Stimulated activated CD4-positive, alpha-beta T cell treated with anti-CD3 and anti-CD28 coated beads, Interleukin-2, amount 100 ng/mL, for 24 hours (primary cell): Measurements from ENCODE around the gene ITM2C.

ENCODE experiments used
- DNase-seq, 2 donors: peaks; one replicate each; pipeline ENCODE4 v3.0.0-alpha.2; 2020

The ITM2C gene

DNA sequence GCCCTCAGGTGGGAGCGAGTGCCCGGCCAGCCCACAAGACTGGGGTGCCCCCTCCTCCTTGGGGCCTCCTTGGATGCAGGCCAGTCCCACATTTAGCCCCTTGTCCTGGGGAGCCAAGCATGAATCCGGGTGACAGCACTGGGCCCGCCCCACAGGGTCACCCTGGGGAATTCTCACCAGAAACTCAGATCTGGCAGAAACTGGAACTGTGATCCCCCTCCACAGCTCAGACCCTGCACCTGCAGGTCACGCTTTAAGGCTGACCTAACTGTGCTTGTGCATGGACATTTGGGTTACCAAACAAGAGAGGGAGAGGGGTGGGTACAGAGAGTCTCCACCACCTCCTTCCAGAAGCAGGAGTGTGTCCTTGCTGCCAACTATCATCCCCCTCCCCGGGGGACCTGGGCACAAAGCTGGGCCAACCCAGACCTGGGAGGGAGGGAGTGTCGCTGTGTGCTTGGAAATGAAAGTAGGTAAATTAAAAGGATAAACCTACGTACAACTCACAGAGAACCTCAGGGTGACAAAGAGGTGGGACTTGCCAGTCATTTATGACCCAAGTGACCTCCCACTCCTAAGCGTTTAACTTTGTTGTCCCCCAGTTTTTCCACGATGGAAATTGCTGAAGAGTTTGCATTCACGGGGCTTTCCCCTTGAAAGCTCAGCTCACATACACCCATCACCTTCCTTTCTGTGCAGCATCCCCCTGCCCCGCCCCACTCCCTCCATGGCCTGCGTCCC is 9.1 kb downstream of the ITM2C start:
- no peak for DNase-seq

DNA sequence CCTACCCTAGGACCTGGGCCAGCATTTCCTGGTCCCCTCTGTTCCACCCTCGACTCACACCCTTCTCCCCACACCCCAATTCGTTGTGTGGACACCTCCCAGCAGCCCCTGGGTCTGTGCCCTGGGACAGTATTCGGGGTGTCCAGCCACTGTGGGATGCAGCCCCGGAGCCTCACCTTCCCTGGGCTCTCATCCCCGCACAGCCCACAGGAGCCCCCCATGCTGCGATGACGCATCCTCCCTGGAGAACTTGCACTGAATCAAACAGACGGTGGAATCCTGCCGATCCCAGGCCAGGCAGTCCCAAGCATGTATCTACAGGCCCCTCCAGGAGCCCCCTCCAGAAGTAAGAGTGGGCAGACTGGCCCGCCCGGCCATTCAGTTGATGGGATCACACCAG is 9.7 kb downstream of the ITM2C start:
- no peak for DNase-seq

DNA sequence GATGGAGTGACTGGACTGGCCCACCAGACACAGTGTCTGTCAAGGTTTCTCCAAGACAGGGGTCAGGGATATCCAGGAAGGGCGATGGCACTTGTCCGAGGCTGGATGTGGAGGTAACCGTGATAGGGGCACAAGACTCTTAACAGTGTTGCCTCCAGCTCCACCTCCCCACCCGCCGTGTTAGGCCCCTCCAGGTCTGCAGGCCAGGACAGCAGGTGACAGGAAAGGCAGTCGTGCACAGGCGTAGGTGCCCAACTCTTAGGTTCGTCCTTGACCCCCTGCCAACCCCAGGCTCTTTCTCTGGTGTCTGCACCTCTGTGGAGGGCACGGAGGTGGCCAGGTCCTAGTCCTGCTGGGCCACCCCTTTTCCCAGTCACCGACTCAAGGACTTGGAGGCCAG is 10.1 kb downstream of the ITM2C start:
- no peak for DNase-seq

DNA sequence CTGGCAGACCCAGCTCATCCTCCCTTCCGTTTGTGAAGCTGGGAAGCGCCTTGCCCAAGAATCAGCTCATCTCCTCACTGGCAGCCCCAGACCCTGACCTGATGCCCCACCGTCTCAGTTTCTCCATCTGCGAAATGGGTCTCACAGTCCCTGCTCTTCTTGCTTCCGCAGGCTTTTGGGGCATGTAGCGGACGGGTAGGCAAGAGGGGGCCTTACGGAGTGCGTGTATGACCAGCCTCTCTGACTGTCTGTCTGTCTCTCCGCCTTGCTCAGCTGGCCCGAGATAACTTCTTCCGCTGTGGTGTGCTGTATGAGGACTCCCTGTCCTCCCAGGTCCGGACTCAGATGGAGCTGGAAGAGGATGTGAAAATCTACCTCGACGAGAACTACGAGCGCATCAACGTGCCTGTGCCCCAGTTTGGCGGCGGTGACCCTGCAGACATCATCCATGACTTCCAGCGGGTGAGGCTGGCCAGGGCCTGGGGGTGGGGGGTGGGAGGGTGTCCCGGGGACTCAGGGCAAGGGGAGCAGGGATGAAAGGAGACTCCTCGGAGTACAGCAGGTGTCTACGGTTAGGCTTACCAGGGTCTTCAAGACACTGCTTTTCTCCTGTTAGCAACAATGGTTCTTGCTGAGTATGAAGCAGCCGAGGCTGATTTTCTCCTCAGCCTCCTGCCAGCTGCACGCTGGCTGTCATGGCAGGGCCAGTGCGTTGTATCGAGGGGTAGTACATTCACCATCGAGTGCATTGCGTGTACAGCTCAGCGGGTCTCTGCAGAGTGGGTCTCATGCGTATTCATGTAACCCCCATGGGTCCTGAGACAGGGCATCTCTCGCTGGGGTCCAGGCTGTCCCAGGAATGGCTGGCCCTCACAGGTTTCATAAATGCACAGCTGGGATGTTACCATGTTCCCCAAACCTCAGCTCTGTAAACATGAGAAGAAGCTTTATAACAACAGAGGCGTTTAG is 10.9 kb downstream of the ITM2C start:
- no peak for DNase-seq

DNA sequence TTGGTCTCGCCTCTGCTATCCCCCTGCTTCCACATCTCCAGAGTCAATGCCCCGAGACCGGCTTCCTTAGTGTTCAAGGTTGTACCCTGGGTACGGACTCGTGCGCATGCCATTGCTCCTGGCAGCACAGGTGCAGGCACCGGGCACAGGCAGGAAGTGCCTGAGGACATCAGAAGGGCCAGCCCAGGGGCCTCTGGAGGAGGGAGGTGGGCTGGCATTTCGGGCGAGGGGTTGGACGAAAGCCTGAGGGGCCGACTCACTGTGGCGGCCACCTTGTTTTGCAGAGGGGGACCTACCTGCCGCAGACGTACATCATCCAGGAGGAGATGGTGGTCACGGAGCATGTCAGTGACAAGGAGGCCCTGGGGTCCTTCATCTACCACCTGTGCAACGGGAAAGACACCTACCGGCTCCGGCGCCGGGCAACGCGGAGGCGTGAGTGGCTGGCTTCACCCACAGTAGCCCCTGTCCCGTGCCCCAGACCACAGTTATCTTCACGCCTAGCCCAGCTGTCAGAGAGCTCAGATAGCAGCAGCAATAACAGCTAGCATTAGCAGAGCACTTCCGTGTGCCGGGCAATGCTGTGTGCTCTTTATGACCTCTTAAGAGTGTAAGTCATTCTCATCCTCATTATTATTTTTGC is 12.5 kb downstream of the ITM2C start:
- DNase-seq: no peak

DNA sequence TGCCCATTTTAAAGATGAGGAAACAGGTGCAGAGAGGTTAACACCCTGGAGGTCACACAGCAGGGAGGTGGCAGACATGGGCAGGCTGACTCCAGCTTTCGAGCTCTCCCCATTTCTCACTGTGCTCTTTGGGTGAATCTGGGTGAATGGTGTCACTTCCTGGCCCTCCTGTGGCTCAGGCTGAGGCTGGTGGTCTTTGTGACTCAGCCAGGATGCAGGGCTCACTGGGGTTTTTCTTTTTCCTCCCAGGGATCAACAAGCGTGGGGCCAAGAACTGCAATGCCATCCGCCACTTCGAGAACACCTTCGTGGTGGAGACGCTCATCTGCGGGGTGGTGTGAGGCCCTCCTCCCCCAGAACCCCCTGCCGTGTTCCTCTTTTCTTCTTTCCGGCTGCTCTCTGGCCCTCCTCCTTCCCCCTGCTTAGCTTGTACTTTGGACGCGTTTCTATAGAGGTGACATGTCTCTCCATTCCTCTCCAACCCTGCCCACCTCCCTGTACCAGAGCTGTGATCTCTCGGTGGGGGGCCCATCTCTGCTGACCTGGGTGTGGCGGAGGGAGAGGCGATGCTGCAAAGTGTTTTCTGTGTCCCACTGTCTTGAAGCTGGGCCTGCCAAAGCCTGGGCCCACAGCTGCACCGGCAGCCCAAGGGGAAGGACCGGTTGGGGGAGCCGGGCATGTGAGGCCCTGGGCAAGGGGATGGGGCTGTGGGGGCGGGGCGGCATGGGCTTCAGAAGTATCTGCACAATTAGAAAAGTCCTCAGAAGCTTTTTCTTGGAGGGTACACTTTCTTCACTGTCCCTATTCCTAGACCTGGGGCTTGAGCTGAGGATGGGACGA is 13.2 kb downstream of the ITM2C start:
- DNase-seq: no peak

DNA sequence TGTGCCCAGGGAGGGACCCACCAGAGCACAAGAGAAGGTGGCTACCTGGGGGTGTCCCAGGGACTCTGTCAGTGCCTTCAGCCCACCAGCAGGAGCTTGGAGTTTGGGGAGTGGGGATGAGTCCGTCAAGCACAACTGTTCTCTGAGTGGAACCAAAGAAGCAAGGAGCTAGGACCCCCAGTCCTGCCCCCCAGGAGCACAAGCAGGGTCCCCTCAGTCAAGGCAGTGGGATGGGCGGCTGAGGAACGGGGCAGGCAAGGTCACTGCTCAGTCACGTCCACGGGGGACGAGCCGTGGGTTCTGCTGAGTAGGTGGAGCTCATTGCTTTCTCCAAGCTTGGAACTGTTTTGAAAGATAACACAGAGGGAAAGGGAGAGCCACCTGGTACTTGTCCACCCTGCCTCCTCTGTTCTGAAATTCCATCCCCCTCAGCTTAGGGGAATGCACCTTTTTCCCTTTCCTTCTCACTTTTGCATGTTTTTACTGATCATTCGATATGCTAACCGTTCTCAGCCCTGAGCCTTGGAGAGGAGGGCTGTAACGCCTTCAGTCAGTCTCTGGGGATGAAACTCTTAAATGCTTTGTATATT is 14.0 kb downstream of the ITM2C start:
- DNase-seq: no peak

DNA sequence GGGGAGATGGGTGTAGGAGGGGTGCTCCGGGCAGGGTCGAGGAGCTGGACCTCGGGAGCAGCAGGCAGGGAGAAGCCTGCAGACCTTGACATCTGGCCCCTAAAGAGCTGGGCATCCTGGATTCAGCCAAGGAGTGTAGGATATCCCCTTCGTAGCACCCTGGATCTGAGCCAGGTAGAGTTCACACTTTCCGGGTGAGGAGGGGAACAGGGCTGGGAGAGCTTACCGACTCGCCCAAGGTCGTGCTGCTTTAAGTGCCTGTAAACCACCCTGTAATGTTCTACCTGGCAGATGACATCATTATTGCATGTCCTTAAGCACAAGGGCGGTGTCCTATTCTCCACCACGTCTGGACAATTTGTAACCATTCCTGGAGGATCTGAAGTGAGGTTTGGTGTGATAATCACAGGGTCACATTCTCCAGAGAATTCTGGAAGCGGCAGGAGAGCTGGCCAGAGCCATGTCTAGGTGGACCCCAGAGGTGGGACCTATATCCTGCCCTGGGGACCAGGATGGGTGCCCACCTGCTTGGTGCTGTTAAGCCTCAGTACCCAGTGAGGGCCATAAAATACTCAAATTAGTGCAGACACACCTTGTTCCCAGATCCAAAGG is 14.6 kb downstream of the ITM2C start:
- no peak for DNase-seq

DNA sequence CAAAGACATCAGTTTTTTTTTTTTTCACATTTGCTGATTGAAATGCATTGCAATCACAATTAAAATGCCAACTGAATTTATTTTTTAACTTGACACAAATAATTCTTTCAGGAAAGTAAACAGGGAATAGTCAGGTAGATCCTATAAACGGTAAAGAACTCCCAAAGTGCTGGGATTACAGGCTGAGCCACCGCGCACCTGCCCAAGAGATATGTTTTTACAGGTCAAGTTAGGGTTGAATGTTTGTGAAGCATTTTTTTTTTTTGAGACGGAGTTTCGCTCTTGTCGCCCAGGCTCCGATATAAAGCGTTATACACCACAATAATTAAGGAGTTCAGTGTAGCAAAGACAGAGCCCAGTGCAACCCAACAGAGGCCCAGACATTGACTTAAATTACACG is 15.1 kb downstream of the ITM2C start:
- no peak for DNase-seq

DNA sequence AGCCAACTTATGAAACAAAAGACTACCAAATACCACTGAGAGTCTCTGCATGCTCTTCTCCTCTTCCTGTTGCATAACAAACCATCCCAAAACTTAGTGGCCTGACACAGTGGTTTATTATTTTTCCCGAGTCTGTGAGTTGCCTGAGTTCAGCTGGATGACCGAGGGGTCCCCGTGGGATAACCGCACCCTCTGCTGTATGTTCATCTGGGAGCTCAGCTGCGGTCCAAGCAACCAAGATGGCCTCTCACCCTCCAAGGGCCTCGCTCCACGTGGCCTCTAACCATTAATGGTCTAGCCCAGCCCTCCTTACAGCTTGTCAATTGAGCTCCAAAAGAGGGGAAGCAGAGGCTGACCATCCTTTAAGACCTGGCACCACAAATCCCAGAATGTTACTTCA is 17.1 kb downstream of the ITM2C start:
- no peak for DNase-seq

DNA sequence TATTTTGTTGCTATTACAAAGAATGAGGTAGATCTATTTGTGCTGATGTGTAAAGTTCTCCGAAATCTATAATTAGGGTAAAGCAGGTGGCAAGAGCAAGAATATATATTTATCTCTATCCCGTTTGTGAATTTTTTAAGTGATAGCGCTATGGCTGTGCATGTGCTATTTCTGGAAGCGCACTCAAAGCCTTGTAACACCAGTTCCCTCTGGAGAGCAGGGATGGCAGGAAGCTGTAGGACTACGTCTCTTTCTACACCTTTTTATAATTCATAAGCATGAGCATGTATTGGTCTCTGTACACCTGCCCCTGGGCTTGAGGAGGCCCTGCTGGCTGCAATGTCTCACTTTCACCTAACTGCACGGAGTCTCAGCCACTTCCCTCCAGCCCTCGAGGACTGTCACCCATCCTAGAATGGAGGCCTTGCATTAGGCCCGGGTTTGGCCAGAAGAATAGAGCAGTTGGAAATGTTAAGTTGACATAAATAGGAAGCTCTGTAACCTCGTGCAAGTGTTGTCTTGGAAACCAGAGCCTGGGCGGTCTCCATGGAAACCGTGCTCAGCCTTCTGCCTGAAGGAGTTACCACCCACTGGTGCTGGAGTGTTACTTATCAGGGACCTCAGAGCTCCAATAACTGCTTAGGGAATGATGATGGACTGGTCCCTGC is 20.9 kb downstream of the ITM2C start:
- DNase-seq: no peak

DNA sequence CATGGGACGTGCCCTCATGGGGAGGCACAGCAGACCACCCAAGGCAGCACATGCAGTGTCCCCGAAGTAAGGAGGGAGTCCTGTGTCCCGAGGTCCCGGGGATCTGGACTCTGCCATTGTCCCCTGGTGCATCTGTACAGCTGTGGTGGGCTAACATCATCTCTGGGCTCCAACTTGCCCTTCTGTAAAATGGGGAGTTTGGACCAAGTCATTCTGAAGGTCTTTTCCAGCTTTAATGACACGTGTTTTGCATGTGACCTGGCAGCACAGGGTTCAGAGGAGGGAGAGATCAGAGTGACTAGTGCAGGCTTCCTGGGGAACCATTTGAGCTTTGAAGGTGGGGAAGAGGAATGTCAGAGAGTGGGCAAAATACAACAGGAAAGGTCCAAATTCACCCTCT is 21.5 kb downstream of the ITM2C start:
- DNase-seq: no peak

DNA sequence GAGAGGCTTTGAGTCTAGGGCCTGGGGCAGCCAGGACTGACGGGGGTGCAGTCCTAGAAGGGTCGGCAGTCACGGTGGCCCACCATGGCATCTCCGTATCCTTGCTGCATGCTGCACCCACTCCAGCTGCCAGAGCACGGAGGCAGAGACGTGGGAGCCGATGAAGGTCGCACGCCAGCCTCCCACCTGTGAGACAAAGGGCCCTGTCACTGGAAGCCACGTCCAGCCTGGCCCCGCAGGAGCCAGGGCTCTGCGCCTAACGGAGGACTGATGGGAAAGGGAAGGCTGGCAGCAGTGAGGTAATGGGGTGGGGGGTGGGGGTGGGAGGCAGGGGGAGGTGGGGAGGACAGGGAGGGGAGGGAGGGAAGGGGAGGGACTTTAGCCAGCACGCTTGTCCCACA is 21.9 kb downstream of the ITM2C start:
- DNase-seq: no peak

DNA sequence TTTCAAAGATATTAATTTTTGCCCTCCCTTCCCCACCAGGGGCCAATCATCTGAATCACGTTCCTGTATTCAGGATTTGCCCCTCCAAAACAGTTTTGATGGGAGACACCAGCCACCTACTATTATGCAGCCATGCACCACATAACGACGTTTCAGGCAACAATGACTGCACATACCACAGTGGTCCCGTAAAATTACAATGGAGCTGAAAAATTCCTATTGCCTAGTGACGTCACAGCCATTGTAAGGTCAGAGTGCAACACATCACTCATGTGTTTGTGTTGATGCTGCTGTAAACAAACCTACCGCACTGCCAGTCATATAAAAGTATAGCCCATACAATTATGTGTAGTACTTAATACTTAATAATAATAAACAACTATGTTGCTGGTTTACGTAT is 22.6 kb downstream of the ITM2C start:
- DNase-seq: no peak

DNA sequence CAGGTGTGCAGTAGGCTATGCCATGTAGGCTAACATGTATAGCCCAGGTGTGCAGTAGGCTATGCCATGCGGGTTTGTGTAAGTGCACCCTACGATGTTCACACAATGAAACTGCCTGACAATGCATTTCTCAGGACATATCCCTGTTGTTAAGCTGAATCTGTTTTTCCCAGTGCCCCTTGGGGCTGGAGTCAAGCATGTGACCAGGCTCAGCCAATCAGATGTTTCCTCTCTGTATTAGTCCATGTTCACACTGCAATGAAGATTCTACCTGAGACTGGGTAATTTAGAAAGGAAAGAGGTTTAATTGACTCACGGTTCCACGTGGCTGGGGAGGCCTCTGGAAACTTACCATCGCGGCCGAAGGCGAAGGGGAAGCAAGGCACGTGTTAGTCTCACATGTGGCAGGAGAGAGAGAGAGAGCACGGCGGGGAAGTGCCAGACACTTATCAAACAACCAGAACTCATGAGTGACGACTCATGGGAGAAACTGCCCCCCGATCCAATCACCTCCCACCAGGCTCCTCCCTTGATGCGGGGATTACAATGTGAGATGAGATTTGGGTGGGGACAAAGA is 24.2 kb downstream of the ITM2C start:
- no peak for DNase-seq

DNA sequence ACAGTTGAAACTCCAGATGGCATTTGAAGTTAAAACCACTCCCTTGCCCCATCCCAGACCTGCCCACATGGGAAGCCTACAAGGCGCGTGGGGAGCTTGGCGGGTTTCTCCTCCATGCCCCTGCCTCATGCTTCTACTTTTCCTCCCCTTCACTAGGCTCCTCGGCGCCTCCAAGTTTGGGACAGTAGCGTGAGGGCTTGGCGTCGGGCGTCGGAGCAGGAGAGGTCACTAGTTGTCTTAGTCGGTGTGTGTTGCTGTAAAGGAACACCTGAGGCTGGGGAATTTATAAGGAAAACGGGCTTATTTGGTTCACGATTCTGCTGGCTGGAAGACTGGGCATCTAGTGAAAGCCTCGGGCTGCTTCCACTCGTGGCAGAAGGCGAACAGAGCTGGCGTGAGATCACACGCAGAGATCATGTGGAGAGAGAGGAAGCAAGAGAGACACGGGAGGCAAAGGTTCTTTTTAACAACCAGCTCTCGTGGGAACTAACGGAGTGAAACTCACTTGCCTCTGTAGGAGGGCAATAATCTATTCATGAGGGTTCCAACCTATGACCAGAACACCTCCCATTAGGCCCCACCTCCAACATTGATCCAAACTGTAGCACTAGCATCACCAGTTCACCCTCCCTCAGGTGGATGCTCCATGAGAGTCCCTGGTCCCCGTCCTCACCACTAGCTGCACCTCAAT is 25.3 kb downstream of the ITM2C start:
- DNase-seq: no peak

DNA sequence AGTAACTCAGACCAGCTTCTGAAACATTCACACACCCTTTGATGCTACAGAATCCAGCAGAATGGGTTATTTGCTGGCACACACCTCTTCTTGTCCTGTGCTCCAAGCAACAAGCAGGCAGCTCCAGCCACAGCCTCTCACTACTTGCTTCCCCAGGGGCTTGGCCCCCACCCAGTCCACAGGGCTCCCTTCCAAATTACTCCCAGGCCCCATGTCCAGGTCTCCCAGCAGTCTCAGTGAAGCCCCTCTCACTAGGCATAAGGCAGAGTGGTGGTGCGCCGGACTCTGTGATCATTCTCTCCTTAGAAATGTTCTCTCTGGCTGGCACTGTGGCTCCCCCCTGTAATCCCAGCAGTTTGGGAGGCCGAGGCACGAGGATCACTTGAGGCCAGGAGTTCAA is 25.9 kb downstream of the ITM2C start:
- DNase-seq: no peak

DNA sequence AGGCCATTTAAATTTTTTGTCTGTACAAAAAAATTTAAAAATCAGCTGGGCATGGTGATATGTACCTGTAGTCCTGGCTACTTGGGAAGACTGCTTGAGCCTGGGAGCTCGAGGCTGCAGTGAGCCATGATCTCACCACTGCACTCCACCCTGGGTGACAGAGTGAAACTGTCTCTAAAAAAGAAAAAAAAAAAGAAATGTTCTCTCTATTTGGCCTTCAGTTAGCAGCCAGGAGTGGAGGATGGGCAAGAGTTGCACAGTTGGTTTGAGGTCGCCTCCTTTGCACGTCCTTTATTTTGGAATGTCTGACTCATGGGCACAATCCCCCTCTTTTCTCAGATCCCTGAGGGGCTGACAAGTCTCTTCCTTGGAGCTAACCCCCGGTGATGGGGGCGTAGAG is 26.3 kb downstream of the ITM2C start:
- DNase-seq: no peak

DNA sequence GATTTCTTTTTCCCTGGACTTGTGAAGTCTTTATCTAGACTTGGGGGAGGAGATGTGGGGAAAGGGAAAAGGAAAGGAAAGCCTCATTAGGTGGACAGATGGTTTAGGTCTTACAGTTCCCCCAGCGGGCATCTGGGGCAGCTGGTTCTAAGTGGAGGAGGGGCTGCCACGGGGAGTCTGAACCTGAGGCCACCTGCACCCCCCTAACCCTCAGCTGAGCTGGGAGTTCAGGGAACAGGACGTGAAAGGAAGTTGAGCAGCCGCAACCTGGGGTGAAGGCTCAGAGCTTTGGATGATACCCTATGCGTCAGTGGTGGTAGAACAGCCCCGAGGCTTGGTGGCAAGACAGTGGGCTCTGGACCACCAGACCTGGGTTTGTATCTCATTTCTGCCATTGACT is 26.8 kb downstream of the ITM2C start:
- no peak for DNase-seq

DNA sequence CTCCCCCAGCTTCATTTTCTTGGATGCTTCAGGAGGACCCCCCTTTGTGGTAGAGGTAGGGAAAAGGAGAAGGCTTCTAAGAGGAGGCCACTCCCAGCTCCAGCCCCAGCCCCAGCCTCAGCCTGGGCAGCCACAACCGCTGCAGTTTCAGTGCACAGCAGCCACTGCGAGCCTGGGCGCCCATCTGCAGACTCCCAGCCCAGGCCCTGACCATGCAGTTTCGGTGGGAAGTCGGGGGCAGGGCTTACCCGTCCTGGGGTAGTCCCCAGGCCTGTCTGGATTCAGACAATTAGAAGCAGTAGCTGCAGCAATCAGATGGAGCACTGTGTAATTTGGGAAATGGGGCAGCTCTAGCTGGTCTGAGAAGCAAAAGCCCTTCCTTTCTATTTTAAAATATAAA is 28.6 kb downstream of the ITM2C start:
- no peak for DNase-seq
